HG03460 (cell line): Measurements from ENCODE around the gene SELE.
"Not testable (repeated sequence)": the region's sequence is repeated elsewhere in the genome, so short reads cannot be mapped to it uniquely, and the experiment has no call there.

Experiments used
- ATAC-seq: cut with Tn5 transposase; IDR thresholded peaks from one replicate; pipeline ENCODE4 v1.9.1; 2021; ENCODE audit not compliant: unreplicated experiment

SELE gene

DNA sequence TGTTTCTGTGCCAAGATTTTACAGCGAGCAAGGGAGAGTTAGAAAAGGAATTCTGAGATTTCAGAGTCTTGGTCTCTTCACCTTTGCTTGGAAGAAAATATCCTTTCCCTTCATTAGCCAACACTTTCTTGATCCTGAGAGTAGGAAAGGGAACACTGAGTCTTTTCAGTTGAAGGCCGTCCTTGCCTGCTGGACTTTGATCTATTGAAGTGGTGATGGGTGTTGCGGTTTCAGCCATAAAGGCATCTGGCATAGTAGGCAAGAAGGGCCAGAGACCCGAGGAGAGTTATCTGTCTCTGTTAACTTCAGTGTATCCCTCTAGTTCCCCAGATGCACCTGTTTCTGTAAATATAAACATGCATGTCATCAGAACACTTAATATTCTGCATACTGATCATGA lies 9.7 kb downstream of the SELE start:
- no peak for ATAC-seq

DNA sequence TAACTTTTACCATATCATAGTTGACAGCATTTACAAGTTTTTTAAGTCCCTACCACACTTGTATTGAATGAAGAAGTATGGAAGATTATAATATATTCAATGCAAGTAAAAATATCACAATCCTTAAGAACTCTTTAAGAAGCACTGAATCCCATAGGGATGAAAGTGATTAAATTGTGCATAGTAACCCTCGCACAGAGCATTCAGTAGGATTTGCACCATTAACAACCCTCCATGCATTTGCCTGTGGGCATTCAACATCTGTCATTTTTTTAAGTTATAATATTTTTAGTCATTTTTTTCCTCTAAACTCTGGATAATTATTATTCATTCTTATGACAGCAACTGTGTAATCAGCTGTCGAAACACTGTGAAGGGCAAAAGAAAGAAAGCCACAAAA lies 10.1 kb downstream of the SELE start:
- no peak for ATAC-seq

DNA sequence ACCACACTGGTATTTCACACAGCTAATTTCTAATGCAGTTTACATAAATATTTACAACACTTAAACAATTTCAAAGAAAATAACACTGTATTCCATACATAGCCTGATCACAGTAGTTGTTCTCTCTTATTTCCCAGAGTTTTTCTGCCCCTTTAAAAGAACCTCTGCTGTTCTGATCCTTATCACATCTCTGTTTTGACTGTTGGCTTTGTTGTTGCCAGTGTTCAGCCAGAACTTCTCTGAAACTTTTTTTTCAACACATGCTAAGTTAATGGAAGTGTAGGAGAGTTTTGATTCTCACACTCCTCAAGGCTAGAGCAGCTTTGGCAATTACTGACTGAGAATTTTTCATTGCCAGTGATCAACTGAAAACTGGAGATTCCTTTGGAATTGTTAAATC lies 11.1 kb downstream of the SELE start:
- no peak for ATAC-seq

DNA sequence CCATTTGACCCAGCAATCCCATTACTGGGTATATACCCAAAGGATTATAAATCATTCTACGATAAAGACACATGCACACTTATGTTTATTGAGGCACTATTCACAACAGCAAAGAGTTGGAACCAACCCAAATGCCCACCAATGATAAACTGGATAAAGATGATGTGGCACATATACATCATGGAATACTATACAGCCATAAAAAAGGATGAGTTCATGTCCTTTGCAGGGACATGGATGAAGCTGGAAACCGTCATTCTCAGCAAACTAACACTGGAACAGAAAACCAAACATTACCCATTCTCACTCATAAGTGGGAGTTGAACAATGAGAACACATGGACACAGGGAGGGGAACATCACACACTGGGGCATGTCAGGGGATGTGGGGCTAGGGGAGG lies 18.8 kb downstream of the SELE start:
- ATAC-seq, result not testable (repeated sequence)

DNA sequence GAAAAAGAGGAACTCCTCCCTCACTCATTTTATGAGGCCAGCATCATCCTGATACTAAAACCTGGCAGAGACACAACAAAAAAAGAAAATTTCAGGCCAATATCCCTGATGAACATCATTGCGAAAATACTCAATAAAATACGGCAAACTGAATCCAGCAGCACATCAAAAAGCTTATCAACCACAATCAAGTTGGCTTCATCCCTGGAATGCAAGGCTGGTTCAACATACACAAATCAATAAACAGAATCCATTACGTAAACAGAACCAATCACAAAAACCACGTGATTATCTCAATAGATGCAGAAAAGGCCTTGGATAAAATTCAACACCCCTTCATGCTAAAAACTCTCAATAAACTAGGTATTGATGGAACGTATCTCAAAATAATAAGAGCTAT lies 20.8 kb downstream of the SELE start:
- not testable (repeated sequence) for ATAC-seq

DNA sequence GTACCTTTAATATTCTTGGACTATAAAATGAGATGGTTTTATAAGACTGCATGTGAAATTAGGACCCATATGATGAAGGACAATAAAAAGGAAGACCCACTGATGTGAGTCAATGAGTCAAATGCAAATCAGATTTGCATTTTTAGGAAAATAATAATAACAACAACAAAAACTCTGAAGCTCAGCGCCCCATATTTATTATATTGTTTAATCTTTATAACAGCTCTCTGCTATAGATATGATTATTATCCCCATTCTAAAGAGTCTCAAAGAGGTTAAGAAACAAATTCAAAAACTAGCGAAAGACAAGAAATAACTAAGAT lies 21.6 kb downstream of the SELE start:
- no peak for ATAC-seq

DNA sequence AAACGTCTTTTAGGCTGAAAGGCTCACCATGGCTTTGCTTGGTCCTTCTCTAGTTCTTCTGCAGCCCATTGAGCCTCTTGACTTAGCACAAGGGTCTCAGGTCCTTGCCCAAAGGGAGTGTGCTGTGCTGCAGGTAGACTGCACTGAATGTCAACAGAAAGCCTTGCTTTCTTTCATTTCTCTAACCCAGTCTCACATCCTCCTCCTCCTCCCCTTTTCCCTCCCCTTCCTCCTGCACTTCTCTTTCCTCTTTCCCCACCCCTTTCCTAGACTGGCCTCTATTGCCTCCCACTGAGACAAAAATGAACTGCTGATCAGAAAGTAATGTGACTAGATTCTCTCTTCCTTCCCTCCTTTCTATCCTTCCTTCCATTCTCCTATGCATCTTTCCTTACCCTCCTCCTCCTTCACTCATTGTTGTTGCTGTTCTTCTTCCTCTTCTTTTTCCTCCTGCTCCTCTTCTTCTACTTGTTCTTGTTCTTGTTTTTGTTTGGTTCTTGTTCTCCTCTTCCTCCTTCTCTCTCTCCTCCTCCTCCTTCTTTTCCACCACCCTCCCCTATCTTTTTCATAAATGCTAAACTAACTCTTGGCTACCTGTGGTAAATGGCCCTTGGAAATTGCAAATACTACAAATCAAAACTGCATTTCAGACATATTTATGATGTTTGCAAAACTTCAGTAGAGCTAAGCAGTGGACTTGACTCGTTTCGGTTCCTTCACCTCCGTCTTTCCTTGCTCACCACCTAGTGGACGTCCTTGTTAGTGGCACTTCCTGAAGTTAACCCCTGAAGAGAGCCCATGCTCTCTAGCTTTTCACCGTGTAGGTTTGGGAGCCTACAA lies 22.2 kb downstream of the SELE start, which contains the start of gene SELL:
Gene SELL, minus strand, starts transcription at position 152 of the 840 bp plus-strand sequence. Its CDS starts 122 bp downstream, at position 30.
- peak; percentile 74 for ATAC-seq

DNA sequence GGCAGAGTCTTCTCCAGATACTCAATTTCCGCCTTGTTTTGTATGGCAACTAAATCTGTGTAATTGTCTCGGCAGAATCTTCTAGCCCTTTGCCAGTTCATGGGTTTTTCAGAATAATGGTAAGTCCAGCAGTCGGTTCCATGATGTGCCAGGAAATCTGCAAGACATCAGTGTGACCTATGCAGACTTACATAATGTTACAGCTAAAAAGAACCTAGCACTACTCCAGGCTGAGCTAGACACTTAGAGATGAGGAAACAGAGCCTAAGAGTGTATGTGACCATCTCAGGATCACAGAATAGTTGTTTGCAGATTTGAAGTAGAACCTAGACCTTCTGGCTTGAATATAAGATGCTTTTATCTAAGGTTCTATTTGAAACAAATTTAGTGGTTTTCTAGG lies 25.2 kb downstream of the SELE start:
- no peak for ATAC-seq

DNA sequence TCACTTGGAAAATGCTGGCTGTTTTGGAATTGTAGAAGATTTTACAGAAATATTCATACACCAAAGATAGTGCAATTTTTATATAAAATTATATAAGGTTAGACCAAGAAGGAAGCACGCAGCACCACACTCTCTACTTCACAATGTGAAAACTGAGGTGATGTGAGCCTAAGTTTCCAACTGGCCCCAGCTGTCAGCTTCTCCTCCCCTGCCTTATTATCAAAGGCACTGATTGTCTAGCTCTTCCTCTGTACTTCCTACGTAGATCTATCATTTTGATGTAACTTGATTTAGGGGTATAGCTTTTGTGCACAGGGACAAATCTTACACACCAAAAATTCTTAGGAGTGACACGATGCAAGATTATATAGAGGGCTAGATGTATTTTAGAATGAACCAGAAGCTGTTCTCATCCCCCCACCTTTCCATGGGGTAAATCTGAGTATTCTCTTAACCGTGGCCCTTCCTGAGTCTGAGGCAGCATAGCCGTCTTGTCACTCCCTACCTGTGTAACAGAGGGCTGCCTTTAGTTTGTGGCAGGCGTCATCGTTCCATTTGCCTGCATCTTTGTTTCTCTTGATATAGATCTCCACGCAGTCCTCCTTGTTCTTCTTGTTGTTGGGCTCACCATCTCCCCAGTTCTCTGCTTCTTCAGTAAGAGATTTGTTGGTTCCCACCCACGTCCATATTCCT lies 25.8 kb downstream of the SELE start:
- ATAC-seq, result no peak

DNA sequence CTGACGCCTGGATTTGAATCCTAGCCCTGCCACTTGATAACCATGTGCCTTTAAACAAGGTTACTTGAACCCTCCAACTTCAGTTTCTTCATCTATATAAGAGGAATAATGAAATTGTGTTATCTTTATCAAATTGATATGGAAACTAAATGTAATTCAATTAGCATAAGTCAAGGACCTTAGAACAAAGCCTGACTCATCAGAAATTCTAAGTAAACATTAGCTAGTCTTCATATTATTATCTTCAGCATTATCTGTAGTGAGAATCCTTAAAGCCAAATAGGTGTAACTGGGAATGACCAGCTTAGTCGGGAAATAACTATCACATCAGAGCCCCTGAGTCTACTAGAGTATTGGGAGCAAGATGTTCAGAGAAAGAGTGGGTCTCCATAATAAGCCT lies 29.1 kb downstream of the SELE start:
- no peak for ATAC-seq

DNA sequence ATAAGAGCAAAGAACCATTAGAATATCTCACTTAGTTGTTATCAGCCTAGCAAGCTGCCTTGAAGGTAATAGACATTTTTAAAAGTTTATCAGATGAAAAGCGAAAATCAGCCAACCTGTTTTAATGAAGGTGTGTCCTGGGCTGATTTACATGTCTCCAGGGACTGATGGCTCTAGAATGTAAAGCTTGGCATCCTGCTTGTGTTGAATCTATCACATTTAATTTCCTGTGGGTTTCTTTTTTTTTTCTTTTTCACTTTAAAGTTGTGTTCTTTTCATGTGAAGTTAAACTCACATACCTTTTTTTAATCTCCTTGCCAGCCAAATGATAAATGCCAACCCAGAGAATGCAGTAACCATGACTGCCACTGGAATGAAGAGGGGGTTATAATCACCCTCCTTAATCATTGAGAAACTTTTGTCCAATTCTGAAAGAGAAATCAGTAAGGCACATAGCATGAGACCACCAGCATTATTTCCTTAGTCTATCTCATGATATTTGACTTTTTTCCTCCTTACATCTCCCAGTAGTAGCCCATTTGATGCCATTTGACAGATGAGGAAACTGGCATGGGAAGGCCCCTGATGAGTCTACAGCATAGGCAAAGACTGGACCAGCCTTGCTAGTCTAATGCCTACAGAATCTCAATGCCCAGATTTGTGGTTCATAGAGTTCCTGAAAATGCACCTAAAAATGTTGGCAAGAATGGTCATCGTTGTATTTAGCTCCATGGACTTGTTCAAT lies 32.4 kb downstream of the SELE start:
- ATAC-seq, result no peak

DNA sequence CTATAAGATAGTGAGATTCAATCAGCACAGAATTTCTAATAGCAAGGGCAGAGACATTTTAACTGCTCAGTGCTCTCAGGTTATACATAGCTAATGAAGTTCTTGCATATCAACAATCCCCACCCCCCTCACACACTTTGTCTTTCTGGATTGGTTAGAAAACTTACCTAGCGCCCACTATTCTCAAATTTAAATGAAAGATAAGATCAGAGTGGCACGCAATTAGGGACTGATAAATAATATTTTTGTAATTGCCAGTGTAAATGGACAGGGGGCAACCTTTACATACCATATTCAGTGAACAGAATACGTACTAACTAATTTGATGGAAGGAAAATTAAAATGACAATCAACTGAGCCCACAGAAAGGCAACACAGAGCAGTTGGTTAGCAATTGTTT lies 34.2 kb downstream of the SELE start:
- no peak for ATAC-seq

DNA sequence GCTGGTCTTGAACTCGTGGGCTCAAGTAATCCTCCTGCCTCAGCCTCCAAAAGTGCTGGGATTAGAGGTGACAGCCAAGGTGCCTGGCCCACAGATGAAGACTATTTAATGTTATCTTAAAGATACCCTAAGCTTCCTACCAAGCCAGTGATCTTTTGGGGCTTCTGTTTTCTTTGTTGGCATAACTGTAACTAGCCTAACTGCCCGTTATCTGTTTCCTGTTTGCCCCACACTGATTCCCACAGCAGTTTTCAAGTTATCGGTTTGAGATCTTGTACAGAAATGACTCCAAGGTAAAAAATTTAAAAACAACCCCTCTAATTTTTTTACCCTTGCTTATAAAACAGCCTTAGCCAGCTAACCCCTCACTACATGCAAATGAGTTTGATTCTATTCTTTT lies 34.9 kb downstream of the SELE start:
- no peak for ATAC-seq

DNA sequence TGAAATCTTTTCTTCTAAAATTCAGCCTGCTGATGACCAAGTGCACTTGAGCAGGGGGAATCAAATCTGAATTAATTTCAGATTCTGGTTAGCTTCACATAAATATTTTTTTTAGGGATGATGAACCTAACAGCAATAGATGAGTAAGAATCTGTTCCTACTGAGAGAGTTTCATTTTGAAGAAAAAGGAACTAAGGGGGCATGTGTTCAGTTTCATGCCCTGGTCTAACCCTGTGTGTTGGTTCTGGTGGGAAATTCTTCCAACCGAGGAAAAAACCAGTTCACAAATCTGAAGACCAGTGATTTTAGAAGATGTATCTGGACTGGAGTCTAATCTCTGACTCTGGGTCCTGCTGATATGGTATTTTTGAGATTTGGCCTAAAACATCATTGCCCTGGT lies 36.1 kb downstream of the SELE start:
- ATAC-seq, result peak; percentile 34

DNA sequence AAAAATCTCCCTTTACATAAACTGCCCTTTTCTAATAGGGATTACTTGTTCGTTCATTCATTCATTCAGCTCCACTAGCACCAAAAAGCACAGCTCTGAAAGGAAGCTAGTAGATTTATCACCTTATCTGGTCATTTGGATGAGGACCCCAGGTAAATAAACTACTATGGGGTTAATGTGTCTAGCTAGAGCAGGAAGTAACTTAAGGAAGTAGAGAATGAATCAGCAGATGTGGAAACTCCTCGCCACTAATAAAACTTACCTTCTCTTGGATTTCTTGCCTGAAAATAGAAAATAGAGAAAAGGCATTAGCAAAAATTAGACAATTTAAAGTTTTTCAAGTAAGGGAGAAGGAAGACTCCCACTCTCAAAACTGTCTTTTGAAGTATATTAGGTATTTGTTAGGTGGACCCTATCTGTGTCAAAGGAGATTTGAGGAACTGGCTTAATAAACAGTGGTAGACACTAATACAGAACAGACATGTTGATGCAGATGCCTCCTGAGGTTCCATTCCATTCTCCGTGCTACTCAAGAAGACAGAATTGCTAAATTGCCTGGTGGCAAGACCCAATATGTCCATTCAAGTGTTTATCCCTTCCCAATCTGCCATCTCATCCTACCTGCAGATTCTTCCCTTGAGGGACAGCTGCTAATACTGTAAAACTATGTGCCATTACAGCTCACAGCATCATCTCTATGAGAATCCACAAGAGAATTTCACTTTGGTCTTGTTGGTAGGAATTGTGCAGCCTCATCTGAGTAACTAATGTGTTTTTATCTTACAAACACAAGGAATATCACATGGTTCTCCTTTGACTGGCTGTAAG lies 37.4 kb downstream of the SELE start:
- no peak for ATAC-seq

DNA sequence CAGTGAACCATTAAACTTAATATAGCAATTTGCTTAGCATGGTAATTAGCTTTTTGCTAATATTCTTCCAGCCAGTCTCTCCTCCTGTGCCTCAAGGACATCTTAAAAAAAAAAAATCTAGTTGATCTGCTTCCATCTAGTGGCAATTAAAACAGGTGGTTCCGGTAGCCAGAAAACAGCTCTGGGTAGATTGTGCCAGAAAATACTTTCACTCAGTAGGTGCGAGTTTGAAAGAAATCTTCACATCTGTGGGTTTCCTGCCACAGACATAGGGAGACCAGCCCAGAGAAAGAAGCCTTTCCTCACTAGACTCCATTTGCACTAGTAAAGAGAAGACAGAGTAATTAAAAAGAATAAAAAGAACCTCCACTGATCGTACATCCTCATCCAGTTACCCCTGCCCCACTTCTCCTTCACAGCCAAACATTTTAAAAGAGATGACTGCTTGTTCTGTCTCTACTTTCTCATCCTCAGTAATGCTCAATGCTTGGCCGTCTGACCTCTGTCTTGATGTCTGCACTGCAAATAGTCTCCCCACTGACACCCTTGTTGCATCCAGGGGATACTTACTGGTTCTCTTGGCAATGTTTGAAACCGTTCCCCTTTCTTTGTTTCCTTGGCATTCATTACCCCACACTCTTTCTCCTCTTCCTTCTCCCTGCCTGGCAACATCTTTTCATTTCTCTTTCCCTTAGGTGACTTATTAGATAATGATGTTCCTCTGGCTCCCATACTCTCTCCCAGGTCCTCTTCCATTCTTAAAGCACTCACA lies 39.4 kb downstream of the SELE start:
- peak; percentile 45 for ATAC-seq

DNA sequence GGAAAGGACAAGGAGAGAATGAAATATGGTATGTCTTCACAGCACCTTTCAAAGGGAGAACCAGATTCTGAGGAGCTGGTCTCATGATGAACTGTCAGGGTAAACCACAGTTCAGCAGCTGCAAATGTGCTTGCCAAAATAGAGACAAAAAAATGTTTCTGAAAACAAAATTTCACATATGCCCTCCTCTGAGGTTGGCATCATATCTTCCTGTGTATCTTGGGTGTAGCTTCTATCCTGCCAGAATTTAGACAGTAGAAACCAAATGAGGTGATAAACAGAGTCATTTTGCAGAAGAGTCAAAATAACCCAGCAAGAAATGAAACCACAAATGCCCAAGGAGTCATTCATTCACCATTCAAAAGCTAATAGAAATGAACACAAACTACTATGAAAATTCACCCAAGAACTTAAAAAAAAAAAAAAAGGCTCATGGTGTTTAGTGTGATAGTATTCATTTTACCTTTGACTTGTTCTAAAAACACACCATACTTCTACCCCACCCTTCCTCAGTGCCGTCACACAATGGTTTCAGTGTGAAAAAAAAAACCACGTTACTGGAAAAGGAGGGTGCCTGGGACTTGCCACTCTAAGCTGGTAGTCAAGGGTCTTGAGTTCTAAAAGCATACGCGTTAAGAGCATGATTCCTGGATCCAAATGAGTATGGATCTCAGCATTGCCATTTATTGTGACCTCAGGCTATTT lies 41.0 kb downstream of the SELE start:
- peak; percentile 37 for ATAC-seq

DNA sequence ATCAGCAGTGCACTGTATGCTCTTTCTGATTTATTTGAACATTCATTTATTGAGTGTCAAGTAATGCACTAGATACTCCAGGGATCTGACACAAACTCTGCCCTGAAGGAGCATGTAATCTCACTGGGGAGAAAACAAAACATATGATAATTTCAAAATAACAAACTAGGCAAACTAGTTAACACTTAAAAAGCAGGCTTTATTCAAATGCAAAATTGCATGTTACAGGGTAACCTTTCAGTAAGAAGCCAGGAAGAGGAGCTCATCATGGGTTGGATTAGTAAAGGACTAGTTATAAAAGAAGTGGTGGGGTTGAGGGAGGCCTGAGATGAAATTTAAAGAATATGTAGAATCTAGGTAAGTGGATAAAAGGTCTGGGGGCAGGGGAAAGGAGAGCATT lies 43.4 kb downstream of the SELE start:
- ATAC-seq, result no peak

DNA sequence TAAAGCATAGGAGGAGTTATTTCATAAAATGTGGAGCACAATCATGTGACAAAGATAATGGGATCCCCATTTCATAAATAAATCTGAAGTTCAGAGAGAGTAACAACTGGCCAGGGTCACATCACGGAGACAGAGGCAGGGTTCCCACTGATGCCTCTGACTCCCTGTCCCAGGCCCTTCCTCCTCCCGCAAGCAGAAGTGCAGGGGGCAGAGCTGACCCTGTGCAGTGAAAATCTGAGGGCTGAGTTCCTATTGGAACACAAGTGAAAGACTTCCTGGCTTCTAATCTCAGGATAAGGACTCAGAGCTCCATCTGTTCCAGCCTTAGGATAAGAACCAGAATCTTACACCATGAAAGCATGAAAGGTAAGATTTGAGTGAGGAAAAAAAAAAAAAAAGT lies 44.5 kb downstream of the SELE start:
- no peak for ATAC-seq

DNA sequence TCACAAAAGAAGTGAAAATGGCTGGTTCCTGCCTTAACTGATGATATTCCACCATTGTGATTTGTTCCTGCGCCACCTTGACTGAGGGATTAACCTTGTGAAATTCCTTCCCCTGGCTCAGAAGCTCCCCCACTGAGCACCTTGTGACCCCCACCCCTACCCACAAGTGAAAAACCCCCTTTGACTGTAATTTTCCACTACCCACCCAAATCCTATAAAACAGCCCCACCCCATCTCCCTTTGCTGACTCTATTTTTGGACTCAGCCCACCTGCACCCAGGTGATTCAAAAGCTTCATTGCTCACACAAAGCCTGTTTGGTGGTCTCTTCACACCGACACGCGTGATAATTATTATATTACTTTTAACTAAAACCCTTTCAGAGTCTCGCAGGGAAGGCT lies 45.5 kb downstream of the SELE start:
- ATAC-seq, result not testable (repeated sequence)
